H9 (cell line): ENCODE results near the gene WDR82. TPM values are rescaled to one million over a fixed set of nuclear protein-coding genes. Genes with fewer than 3 reads are reported as not detected.

Experiments used
- DNase-seq: peaks from one replicate; pipeline ENCODE4 v3.0.0-alpha.2; 2017
- H2AFZ ChIP-seq: one replicate; pipeline ENCODE4 v1.6.1; 2013; ENCODE audit warnings: mild to moderate bottlenecking, low read length, control low read depth, moderate library complexity
- H2AK5ac ChIP-seq: 2 replicates; pipeline ENCODE4 v1.6.1; 2013; ENCODE audit warnings: low read length, control low read depth, mixed read lengths; ENCODE audit not compliant: insufficient read length
- H2BK120ac ChIP-seq: one replicate; pipeline ENCODE4 v1.6.1; 2013; ENCODE audit warnings: low read depth, mild to moderate bottlenecking, low read length, control low read depth, inconsistent platforms; ENCODE audit not compliant: poor library complexity, severe bottlenecking
- H2BK12ac ChIP-seq: 2 replicates; pipeline ENCODE4 v1.6.1; 2013; ENCODE audit warnings: low read length, control low read depth, mixed read lengths, low read depth; ENCODE audit not compliant: insufficient read length
- H2BK15ac ChIP-seq: 2 replicates; pipeline ENCODE4 v1.6.1; 2013; ENCODE audit warnings: low read depth, low read length, control low read depth
- H2BK20ac ChIP-seq: one replicate; pipeline ENCODE4 v1.6.1; 2013; ENCODE audit warnings: low read depth, mild to moderate bottlenecking, low read length, control low read depth, inconsistent platforms; ENCODE audit not compliant: poor library complexity, severe bottlenecking
- H2BK5ac ChIP-seq: 2 replicates; pipeline ENCODE4 v1.6.1; 2013; ENCODE audit warnings: low read length, control low read depth, mixed read lengths; ENCODE audit not compliant: insufficient read length
- H3K14ac ChIP-seq: 2 replicates; pipeline ENCODE4 v1.6.1; 2013; ENCODE audit warnings: low read length, control low read depth; ENCODE audit not compliant: insufficient read depth
- H3K18ac ChIP-seq: 2 replicates; pipeline ENCODE4 v1.6.1; 2013; ENCODE audit warnings: low read depth, mild to moderate bottlenecking, mixed read lengths, low read length, control low read depth; ENCODE audit not compliant: insufficient read length
- H3K23ac ChIP-seq: 2 replicates; pipeline ENCODE4 v1.6.1; 2013; ENCODE audit warnings: low read length, control low read depth, mixed read lengths, low read depth; ENCODE audit not compliant: insufficient read length
- H3K23me2 ChIP-seq: 2 replicates; pipeline ENCODE4 v1.6.1; 2013; ENCODE audit warnings: low read depth, mild to moderate bottlenecking, mixed read lengths, low read length, control low read depth; ENCODE audit not compliant: insufficient read length, poor library complexity, severe bottlenecking
- H3K27ac ChIP-seq: 2 replicates; pipeline ENCODE4 v1.5.1; 2013; ENCODE audit warnings: low read length, control low read depth, mixed read lengths, low read depth; ENCODE audit not compliant: insufficient read length
- H3K27me3 ChIP-seq: 2 replicates; pipeline ENCODE4 v1.6.1; 2013; ENCODE audit warnings: low read length, control low read depth, inconsistent platforms; ENCODE audit not compliant: insufficient read depth
- H3K4ac ChIP-seq: 2 replicates; pipeline ENCODE4 v1.6.1; 2013; ENCODE audit warnings: low read depth, mild to moderate bottlenecking, control low read depth, inconsistent platforms, low read length, moderate library complexity
- H3K4me1 ChIP-seq: 2 replicates; pipeline ENCODE4 v1.6.1; 2013; ENCODE audit warnings: low read length, control low read depth, inconsistent platforms; ENCODE audit not compliant: insufficient read depth
- H3K4me2 ChIP-seq: 2 replicates; pipeline ENCODE4 v1.6.1; 2013; ENCODE audit warnings: low read length, control low read depth, mixed read lengths; ENCODE audit not compliant: insufficient read length, insufficient read depth
- H3K56ac ChIP-seq: 2 replicates; pipeline ENCODE4 v1.6.1; 2013; ENCODE audit warnings: low read depth, mild to moderate bottlenecking, mixed read lengths, low read length, control low read depth; ENCODE audit not compliant: insufficient read length
- H3K79me1 ChIP-seq: 2 replicates; pipeline ENCODE4 v1.6.1; 2013; ENCODE audit warnings: low read depth, mild to moderate bottlenecking, moderate library complexity, low read length, control low read depth, inconsistent platforms; ENCODE audit not compliant: insufficient read depth, poor library complexity, severe bottlenecking
- H3K79me2 ChIP-seq: 2 replicates; pipeline ENCODE4 v1.6.1; 2013; ENCODE audit warnings: low read length, control low read depth, inconsistent platforms; ENCODE audit not compliant: insufficient read depth
- H3K9ac ChIP-seq: 2 replicates; pipeline ENCODE4 v1.6.1; 2013; ENCODE audit warnings: low read length, control low read depth, mixed read lengths; ENCODE audit not compliant: insufficient read length; ENCODE audit errors: extremely low read depth
- H3K9me3 ChIP-seq: one replicate; pipeline ENCODE4 v1.6.1; 2013; ENCODE audit warnings: low read depth, low read length, inconsistent platforms; ENCODE audit not compliant: control insufficient read depth
- H3T11ph ChIP-seq: one replicate; pipeline ENCODE4 v1.6.1; 2013; ENCODE audit warnings: mild to moderate bottlenecking, low read length, control low read depth, inconsistent platforms
- H4K20me1 ChIP-seq: one replicate; pipeline ENCODE4 v1.6.1; 2013; ENCODE audit not compliant: control insufficient read depth, insufficient read length, insufficient read depth
- H4K5ac ChIP-seq: 2 replicates; pipeline ENCODE4 v1.6.1; 2013; ENCODE audit warnings: low read depth, mild to moderate bottlenecking, mixed read lengths, low read length, control low read depth; ENCODE audit not compliant: insufficient read length
- H4K8ac ChIP-seq: replicated peaks from 2 replicates; pipeline ENCODE4 v1.6.1; 2013; ENCODE audit warnings: low read length, control low read depth, mixed read lengths, low read depth; ENCODE audit not compliant: insufficient read length
- H4K91ac ChIP-seq: 2 replicates; pipeline ENCODE4 v1.6.1; 2013; ENCODE audit warnings: low read depth, mild to moderate bottlenecking, moderate library complexity, mixed read lengths, low read length, control low read depth; ENCODE audit not compliant: insufficient read length
- H3K27ac Mint-ChIP-seq, 3 experiments: 2 replicates in 2 of 3; 3 replicates in 1 of 3; pipeline ENCODE4 v1.8.0; 2020 to 2021; ENCODE audit warnings: mixed read lengths in 3 of 3, mild to moderate bottlenecking in 1 of 3, moderate library complexity in 1 of 3
- H3K27me3 Mint-ChIP-seq: 2 replicates; pipeline ENCODE4 v1.8.0; 2021; ENCODE audit warnings: low read depth, mild to moderate bottlenecking, moderate library complexity, mixed read lengths
- H3K36me3 Mint-ChIP-seq, 3 experiments: 2 replicates in 2 of 3; 3 replicates in 1 of 3; pipeline ENCODE4 v1.8.0; 2020 to 2021; ENCODE audit warnings: low read depth in 3 of 3, mixed read lengths in 3 of 3; ENCODE audit not compliant: insufficient read depth in 1 of 3
- H3K4me1 Mint-ChIP-seq, 2 experiments: 2 replicates each; pipeline ENCODE4 v1.8.0; 2020; ENCODE audit warnings: mixed read lengths in 2 of 2
- H3K4me3 Mint-ChIP-seq, 2 experiments: 2 replicates in 1 of 2; 3 replicates in 1 of 2; pipeline ENCODE4 v1.8.0; 2020 to 2021; ENCODE audit warnings: mild to moderate bottlenecking in 2 of 2, mixed read lengths in 2 of 2, moderate library complexity in 1 of 2
- H3K9me3 Mint-ChIP-seq, 2 experiments: 2 replicates in 1 of 2; 3 replicates in 1 of 2; pipeline ENCODE4 v1.8.0; 2020; ENCODE audit warnings: mild to moderate bottlenecking in 2 of 2, mixed read lengths in 2 of 2, moderate library complexity in 1 of 2
- CTCF ChIP-seq: fragments of 200-600 bp; sonication (generic); conservative IDR thresholded peaks from 3 replicates; pipeline ENCODE4 v1.8.0; 2021; ENCODE audit warnings: antibody characterized with exemption, mild to moderate bottlenecking
- WGBS: extraction: QIAGEN DNeasy Blood & Tissue Kit; methylation state at CpG from one replicate; pipeline ENCODE4 v1.1.7; 2013; ENCODE audit warnings: missing lambda C conversion rate, low lambda C conversion rate, mixed read lengths; ENCODE audit not compliant: insufficient read length; ENCODE audit errors: extremely low coverage; 5-methylcytosine and 5-hydroxymethylcytosine counted together
- total RNA-seq: library from RNA; stranded (reverse); gene quantifications from 2 replicates; pipeline ENCODE4 v1.2.1, GENCODE V29; 2021

Gene WDR82
- total RNA-seq, 1 experiment from 2014 or later = 83.1 TPM

GRCh38 chr3:52230889-52231499 is 47.5 kb downstream of the WDR82 start:
- Histone ChIP-seq H3K4me1 (no peaks in the 10 kb centered on the region), H3K14ac (no peak overlapping the region), H2BK12ac (no peak overlapping the region), H4K20me1 (no peaks in the 10 kb centered on the region), H3K27ac (no peak overlapping the region), H2BK120ac (no peak overlapping the region), H2AK5ac (no peak overlapping the region), H3K4ac (no peak overlapping the region), H3K23ac (no peak overlapping the region), H3K56ac (no peak overlapping the region), H3K9me3 (no peaks in the 10 kb centered on the region), H2BK5ac (no peak overlapping the region), H3K18ac (no peak overlapping the region), H3K27me3 (no peaks in the 10 kb centered on the region), H4K91ac (no peak overlapping the region), H3K9ac (no peak overlapping the region), H4K8ac (no peak overlapping the region), H2BK20ac (no peak overlapping the region), H2AFZ (no peak overlapping the region), H3K79me1 (no peaks in the 10 kb centered on the region), H3K4me2 (no peak overlapping the region), H3K79me2 (no peaks in the 10 kb centered on the region), H3K23me2 (no peaks in the 10 kb centered on the region), H2BK15ac (no peak overlapping the region), H4K5ac (no peak overlapping the region), H3T11ph (no peak overlapping the region)
- WGBS = no CpG with 5 or more reads among the region's 16 CpGs
- H3K36me3 Mint-ChIP-seq = peaks cover 12 to 34% (median 34%) of the 10 kb centered on the region in 3 experiments
- H3K9me3 Mint-ChIP-seq = no peaks in the 10 kb centered on the region; a peak in 1 of 5 replicates
- H3K27ac Mint-ChIP-seq = no peak overlapping the region; a peak in 1 of 7 replicates
- H3K4me3 Mint-ChIP-seq = no peak overlapping the region
- no peak for TF ChIP-seq CTCF
- no peaks in the 10 kb centered on the region; the same call in 1 of the 2 replicates for H3K27me3 Mint-ChIP-seq
- no peak for DNase-seq
- peaks cover 0 to 12% of the 10 kb centered on the region in 2 experiments; a peak in 3 of 4 replicates for H3K4me1 Mint-ChIP-seq
